Cardiac ventricle fibroblast (primary cell): Measurements from ENCODE around the gene FAM193A. TPM values are rescaled to one million over a fixed set of nuclear protein-coding genes. Genes with fewer than 3 reads are reported as not detected.

Source experiments
- total RNA-seq: library from RNA; depleted of rRNA; stranded (reverse); fragments of >200 nt; gene quantifications from 2 replicates; pipeline ENCODE4 v1.2.3, GENCODE V29; 2015

Gene FAM193A, protein sequence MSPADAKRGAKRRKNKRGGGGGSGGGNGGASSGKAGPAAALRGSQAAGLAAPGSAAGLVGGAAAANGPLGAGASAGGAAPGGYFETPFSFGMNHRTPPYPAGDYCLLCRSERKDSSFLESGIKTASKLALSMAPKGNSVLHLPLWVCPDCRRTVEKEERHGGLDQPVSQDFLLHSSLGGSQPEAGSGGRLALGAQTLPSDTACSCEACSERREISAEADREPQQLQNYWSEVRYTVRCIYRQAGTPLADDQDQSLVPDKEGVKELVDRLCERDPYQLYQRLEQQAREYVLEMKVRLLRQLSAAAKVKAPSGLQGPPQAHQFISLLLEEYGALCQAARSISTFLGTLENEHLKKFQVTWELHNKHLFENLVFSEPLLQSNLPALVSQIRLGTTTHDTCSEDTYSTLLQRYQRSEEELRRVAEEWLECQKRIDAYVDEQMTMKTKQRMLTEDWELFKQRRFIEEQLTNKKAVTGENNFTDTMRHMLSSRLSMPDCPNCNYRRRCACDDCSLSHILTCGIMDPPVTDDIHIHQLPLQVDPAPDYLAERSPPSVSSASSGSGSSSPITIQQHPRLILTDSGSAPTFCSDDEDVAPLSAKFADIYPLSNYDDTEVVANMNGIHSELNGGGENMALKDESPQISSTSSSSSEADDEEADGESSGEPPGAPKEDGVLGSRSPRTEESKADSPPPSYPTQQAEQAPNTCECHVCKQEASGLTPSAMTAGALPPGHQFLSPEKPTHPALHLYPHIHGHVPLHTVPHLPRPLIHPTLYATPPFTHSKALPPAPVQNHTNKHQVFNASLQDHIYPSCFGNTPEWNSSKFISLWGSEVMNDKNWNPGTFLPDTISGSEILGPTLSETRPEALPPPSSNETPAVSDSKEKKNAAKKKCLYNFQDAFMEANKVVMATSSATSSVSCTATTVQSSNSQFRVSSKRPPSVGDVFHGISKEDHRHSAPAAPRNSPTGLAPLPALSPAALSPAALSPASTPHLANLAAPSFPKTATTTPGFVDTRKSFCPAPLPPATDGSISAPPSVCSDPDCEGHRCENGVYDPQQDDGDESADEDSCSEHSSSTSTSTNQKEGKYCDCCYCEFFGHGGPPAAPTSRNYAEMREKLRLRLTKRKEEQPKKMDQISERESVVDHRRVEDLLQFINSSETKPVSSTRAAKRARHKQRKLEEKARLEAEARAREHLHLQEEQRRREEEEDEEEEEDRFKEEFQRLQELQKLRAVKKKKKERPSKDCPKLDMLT (N-terminal part only)
- 16.2 and 17.6 TPM in 2 replicates for total RNA-seq

DNA sequence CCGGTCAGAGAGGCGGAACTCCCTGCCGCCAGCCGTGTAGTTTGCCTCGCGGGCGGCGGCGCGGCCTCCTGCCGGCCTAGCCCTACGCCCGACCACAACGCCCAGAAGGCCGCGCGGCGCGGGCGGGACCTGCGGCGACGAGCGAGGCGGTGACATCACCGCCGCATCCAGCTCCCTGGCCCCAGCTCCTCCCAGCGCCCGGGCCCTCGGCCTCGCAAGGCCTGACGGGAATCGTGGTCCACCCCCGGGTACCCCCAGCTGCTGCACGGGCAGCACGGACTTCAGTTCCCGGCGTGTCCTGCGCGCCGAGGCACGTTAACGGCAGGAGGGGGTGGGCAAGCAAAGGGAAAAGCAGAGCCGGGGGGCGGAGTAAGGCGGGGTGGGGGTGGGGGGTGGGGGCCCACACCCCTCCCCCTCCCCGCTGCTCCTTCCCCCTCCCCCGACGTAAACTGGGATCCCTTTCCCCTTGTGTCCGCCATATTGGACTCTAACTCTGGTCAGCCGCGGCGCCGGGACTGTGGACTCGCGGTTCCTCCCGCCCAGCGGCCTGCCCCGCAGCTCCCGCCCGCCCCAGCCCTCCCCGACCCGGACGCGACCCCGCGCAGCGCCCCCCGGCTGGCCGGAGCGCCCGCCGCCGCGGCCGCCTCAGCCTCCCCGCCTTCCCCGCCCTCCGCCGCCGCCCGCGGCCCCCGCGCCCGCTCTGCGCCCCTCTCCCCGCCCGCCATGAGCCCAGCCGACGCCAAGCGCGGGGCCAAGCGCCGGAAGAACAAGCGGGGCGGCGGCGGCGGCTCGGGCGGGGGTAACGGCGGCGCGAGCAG, at the start of gene FAM193A:
FAM193A (plus strand) TSS at position 455 of the 818 bp plus-strand sequence; CDS start at position 724, 269 bp downstream.

DNA sequence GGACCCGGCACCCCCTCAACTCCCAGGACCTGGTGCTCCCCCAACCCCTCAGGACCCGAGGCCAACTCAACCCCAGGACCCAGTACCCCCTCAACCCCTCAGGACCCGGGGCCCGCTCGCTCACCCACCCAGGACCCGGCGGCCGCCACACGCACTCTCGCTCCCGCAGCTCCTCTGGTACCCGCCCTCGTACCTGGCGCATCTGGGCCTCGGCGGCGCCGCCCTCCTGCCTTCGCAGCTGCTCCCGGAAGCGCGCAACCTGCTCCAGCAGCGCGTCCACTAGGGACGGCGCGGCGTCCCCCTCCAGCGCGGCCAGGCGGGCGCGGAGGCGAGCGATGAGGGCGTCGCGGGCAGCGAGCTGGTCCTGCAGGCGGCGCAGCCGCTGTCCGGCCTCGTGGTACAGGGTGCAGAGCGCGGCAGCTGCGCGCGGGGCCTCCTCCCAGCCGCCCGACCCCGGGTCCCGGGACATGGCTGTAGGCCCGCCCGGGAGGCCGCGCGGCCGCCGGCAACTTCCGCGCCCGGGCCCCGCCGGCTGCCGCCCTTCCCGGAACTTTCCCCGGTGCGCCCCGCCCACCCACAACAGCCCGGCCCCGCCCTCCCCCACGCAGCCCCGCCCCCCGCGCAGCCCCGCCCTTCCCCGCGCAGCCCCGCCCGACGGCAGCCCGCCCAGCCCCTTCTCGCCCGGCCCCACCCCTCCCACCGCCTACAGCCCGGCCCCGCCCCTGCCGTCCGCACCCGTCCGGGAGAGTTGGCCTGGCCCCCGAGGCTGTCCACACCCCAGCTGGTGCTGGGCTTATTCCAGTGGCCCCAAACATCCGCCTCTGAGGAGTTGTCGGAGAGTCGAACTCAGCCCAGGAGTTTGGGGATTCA, 219.6 kb downstream of the FAM193A start, which contains the start of gene TNIP2:
TNIP2 (minus strand) TSS at position 516 of the 870 bp plus-strand sequence; CDS start at position 469, 47 bp downstream.

Other genes with a start within 250 kb of the FAM193A start
- 4.5 and 4.8 TPM in 2 replicates for gene ZFYVE28, start 118.0 kb upstream of the FAM193A start, total RNA-seq
- not detected in 2 replicates for gene CFAP99, start 117.7 kb upstream of the FAM193A start, total RNA-seq
- gene RNF4, start 67.5 kb upstream of the FAM193A start, total RNA-seq: 61.2 and 75.5 TPM in 2 replicates
- gene TNIP2, start 219.7 kb downstream of the FAM193A start, total RNA-seq: 45.6 and 45.8 TPM in 2 replicates